CD4-positive, alpha-beta T cell (primary cell): ENCODE results near the gene EGFR. TPM values are rescaled to one million over a fixed set of nuclear protein-coding genes. Genes with fewer than 3 reads are reported as not detected.

Source experiments
- ATAC-seq: fragments of 200-7000 bp; cut with Tn5 transposase; one replicate; pipeline ENCODE4 v1.10.0; 2022; ENCODE audit warnings: mild to moderate bottlenecking; ENCODE audit not compliant: poor library complexity
- CTCF ChIA-PET: fragments of 350-600 bp; sonication (Branson Sonifier 250); formaldehyde crosslinking; loops from one replicate; lab custom pipeline; 2021; ENCODE audit warnings: antibody characterized with exemption, inconsistent platforms; lab: Charles Lee
- POLR2A ChIA-PET: fragments of 350-600 bp; sonication (Branson Sonifier 250); formaldehyde crosslinking; loops from one replicate; lab custom pipeline; 2021; ENCODE audit warnings: antibody characterized with exemption, inconsistent platforms; lab: Charles Lee
- DNase-seq, 14 experiments: peaks; one replicate each; pipeline ENCODE4 v3.0.0-alpha.2; 2013 to 2020; ENCODE audit warnings: mixed read lengths in 2 of 14
- H3K27ac ChIP-seq, 2 donors: one replicate each; pipeline versions ENCODE4 v1.5.1 to v1.7.0; 2013; ENCODE audit warnings: low read length in 2 of 2, low read depth in 1 of 2, mild to moderate bottlenecking in 1 of 2
- H3K27me3 ChIP-seq, 2 experiments: 1 replicate in 1 of 2; 2 replicates in 1 of 2; pipeline versions ENCODE4 v1.6.1 to v1.7.0; 2013; ENCODE audit warnings: low read length in 2 of 2, control low read depth in 1 of 2, mild to moderate bottlenecking in 1 of 2, moderate library complexity in 1 of 2; ENCODE audit not compliant: insufficient read depth in 2 of 2, control insufficient read depth in 1 of 2
- H3K36me3 ChIP-seq: one replicate; pipeline ENCODE4 v1.6.1; 2013; ENCODE audit warnings: low read length, control low read depth; ENCODE audit not compliant: insufficient read depth
- H3K4me1 ChIP-seq: one replicate; pipeline ENCODE4 v1.6.1; 2013; ENCODE audit warnings: low read length, control low read depth; ENCODE audit not compliant: insufficient read depth
- H3K4me3 ChIP-seq: one replicate; pipeline ENCODE4 v1.5.1; 2013; ENCODE audit warnings: mild to moderate bottlenecking, low read length, moderate library complexity
- H3K9me3 ChIP-seq, 2 experiments: 1 replicate in 1 of 2; 2 replicates in 1 of 2; pipeline versions ENCODE4 v1.6.1 to v1.7.0; 2013; ENCODE audit warnings: low read length in 2 of 2, mild to moderate bottlenecking in 2 of 2, control low read depth in 1 of 2, moderate library complexity in 1 of 2; ENCODE audit not compliant: control insufficient read depth in 1 of 2, insufficient read depth in 1 of 2
- H3K27ac Mint-ChIP-seq: one replicate; pipeline ENCODE4 v1.8.0; 2020; ENCODE audit warnings: mixed read lengths
- H3K27me3 Mint-ChIP-seq: one replicate; pipeline ENCODE4 v1.8.0; 2021; ENCODE audit warnings: mixed read lengths
- H3K36me3 Mint-ChIP-seq: one replicate; pipeline ENCODE4 v1.8.0; 2021; ENCODE audit warnings: low read depth, mixed read lengths
- H3K4me1 Mint-ChIP-seq: one replicate; pipeline ENCODE4 v1.8.0; 2021; ENCODE audit warnings: low read depth, mixed read lengths
- H3K4me3 Mint-ChIP-seq: one replicate; pipeline ENCODE4 v1.8.0; 2020; ENCODE audit warnings: mild to moderate bottlenecking, mixed read lengths
- H3K9me3 Mint-ChIP-seq: one replicate; pipeline ENCODE4 v1.8.0; 2020; ENCODE audit warnings: mixed read lengths
- intact Hi-C, 2 experiments: fragments of 100-400 bp; cut with DNase I in 1 of 2; cut with micrococcal nuclease in 1 of 2; formaldehyde crosslinking; loops; one replicate each; pipeline versions ENCODE4 v1.15.1 to v1.9.0; 2023 to 2025; cut with DNase I, micrococcal nuclease
- total RNA-seq, 174 experiments: library from RNA in 2 of 174; stranded (reverse) in 2 of 174; gene quantifications; one replicate each; pipeline ENCODE4 v1.2.3 and lab custom pipeline; 2021 to 2026
- TF ChIP-seq, protein P1 (sequence below): fragments of 200-600 bp; IDR thresholded peaks from one replicate; pipeline ENCODE4 v1.8.0; 2022; ENCODE audit warnings: antibody characterized with exemption, mild to moderate bottlenecking

Gene EGFR
- total RNA-seq, 2 experiments from 2014 or later = not detected

DNA sequence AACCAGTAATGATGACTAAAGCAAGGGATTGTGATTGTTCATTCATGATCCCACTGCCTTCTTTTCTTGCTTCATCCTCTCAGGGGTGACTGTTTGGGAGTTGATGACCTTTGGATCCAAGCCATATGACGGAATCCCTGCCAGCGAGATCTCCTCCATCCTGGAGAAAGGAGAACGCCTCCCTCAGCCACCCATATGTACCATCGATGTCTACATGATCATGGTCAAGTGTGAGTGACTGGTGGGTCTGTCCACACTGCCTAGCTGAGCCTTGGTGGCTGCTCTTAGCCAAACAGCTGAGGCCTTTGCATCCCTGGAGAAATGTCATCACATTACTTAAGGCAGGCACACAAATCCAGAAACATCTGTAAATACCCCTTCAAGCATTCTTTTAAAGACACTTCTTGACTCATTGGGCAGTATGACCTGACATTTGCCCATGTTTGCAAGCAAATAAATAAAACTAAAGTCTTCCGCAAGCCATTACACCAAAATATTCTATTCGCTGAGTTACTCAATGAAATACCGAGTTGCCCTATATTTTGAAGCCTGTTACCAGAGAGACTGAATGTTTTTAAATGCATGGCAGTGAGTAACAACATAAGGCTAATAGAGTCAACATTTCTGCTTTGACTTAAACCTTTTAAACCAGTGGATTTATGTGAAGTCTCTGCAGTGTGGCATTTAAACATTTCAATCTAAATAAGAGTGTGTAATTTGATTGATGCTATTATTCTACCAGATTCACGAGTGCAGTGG is 180.0 kb downstream of the EGFR start:
- no peaks in the 10 kb centered on the region for H3K36me3 Mint-ChIP-seq
- Histone ChIP-seq H3K27ac (no peak overlapping the region), H3K4me3 (no peak overlapping the region), H3K36me3 (no peaks in the 10 kb centered on the region), H3K27me3 (peaks cover 0 to 4% of the 10 kb centered on the region in 2 experiments), H3K9me3 (no peaks in the 10 kb centered on the region), H3K4me1 (no peaks in the 10 kb centered on the region)
- H3K9me3 Mint-ChIP-seq = no peaks in the 10 kb centered on the region
- intact Hi-C loops = no loop called here
- ChIA-PET CTCF (no interaction called here), POLR2A (no interaction called here)
- no peak for ATAC-seq
- no peak overlapping the region for H3K4me3 Mint-ChIP-seq
- H3K27me3 Mint-ChIP-seq = no peaks in the 10 kb centered on the region
- no peak overlapping the region for H3K27ac Mint-ChIP-seq
- H3K4me1 Mint-ChIP-seq = no peaks in the 10 kb centered on the region
- TF ChIP-seq, protein P1, sequence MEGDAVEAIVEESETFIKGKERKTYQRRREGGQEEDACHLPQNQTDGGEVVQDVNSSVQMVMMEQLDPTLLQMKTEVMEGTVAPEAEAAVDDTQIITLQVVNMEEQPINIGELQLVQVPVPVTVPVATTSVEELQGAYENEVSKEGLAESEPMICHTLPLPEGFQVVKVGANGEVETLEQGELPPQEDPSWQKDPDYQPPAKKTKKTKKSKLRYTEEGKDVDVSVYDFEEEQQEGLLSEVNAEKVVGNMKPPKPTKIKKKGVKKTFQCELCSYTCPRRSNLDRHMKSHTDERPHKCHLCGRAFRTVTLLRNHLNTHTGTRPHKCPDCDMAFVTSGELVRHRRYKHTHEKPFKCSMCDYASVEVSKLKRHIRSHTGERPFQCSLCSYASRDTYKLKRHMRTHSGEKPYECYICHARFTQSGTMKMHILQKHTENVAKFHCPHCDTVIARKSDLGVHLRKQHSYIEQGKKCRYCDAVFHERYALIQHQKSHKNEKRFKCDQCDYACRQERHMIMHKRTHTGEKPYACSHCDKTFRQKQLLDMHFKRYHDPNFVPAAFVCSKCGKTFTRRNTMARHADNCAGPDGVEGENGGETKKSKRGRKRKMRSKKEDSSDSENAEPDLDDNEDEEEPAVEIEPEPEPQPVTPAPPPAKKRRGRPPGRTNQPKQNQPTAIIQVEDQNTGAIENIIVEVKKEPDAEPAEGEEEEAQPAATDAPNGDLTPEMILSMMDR = no peak
- DNase-seq = no peak

DNA sequence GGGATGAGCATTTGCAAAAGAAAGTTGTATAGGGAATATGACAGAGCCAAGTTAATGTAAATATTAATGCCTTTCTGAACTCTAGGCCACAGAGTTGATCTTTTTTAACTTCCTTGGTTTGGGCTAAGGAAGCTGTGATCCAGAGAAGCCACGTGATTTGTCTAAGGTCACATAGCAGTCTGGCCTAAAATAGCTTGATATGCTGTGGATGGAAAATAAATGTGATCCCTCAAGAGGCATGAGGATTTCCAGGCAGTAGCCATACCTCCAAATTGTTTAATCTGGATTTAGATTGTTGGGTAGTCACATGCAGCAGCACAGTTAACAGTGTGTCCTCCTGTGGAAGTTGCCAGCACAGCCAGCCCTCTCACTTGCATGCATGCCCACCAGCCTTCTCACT is 180.6 kb downstream of the EGFR start:
- CTCF ChIA-PET = no interaction called here
- intact Hi-C loops = no loop called here

DNA sequence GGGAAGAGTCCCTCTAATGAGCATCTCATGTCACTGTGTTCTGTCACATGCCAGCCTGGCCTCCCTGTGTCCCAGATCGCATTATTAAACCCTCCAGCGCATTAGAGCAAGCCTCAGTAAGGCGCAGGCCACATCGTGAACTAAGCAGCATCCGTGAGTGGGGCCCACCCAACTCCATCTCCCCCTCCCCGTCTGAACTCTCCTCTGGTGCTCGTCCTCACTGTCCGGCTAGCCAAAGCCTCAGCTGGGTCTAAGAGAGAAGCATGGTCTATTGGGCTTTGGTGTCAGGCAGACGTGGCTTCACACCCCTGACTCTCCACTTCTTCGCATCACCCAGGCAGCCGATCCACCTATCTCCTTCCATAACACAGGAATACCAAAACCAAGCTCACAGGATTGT is 181.6 kb downstream of the EGFR start:
- H3K9me3 ChIP-seq = no peaks in the 10 kb centered on the region
- Mint-ChIP-seq H3K4me1 (no peaks in the 10 kb centered on the region), H3K27ac (no peak overlapping the region), H3K9me3 (no peaks in the 10 kb centered on the region), H3K4me3 (no peak overlapping the region), H3K36me3 (no peaks in the 10 kb centered on the region), H3K27me3 (no peaks in the 10 kb centered on the region)
- ChIA-PET POLR2A (no interaction called here), CTCF (no interaction called here)
- H3K4me1 ChIP-seq = no peaks in the 10 kb centered on the region
- ATAC-seq (no peak), DNase-seq (no peak)
- TF ChIP-seq, protein P1 = no peak
- intact Hi-C loops = no loop called here
- H3K36me3 ChIP-seq = no peaks in the 10 kb centered on the region
- no peak overlapping the region for H3K4me3 ChIP-seq
- H3K27ac ChIP-seq = no peak overlapping the region
- H3K27me3 ChIP-seq = peaks cover 0 to 4% of the 10 kb centered on the region in 2 experiments

More for the DNA sequence above, 180.6 kb downstream of the EGFR start:
- no peaks in the 10 kb centered on the region for H3K9me3 Mint-ChIP-seq
- Histone ChIP-seq H3K36me3 (no peaks in the 10 kb centered on the region), H3K4me1 (no peaks in the 10 kb centered on the region), H3K27ac (no peak overlapping the region), H3K27me3 (peaks cover 0 to 4% of the 10 kb centered on the region in 2 experiments), H3K4me3 (no peak overlapping the region), H3K9me3 (no peaks in the 10 kb centered on the region)
- H3K36me3 Mint-ChIP-seq = no peaks in the 10 kb centered on the region
- ATAC-seq (no peak), DNase-seq (no peak)
- no peaks in the 10 kb centered on the region for H3K27me3 Mint-ChIP-seq
- TF ChIP-seq, protein P1 = no peak
- H3K4me3 Mint-ChIP-seq = no peak overlapping the region
- POLR2A ChIA-PET = no interaction called here
- no peak overlapping the region for H3K27ac Mint-ChIP-seq
- no peaks in the 10 kb centered on the region for H3K4me1 Mint-ChIP-seq
